Neuronal stem cell (in vitro differentiated cells): ENCODE measurements around the gene BST2.

Experiments used
- DNase-seq: peaks from one replicate; pipeline ENCODE4 v3.0.0-alpha.2; 2013; ENCODE audit warnings: low spot score
- H2AFZ ChIP-seq: one replicate; pipeline ENCODE4 v1.6.1; 2013; ENCODE audit warnings: mild to moderate bottlenecking, low read length, inconsistent platforms
- H2AK5ac ChIP-seq: 2 replicates; pipeline ENCODE4 v1.6.1; 2013; ENCODE audit warnings: low read depth, mild to moderate bottlenecking, inconsistent platforms, low read length, moderate library complexity, mixed read lengths
- H2BK120ac ChIP-seq: 2 replicates; pipeline ENCODE4 v1.6.1; 2013; ENCODE audit warnings: low read depth, mild to moderate bottlenecking, inconsistent platforms, low read length, moderate library complexity, mixed read lengths
- H2BK12ac ChIP-seq: one replicate; pipeline ENCODE4 v1.6.1; 2013; ENCODE audit warnings: low read length, inconsistent platforms
- H2BK15ac ChIP-seq: 2 replicates; pipeline ENCODE4 v1.6.1; 2013; ENCODE audit warnings: mild to moderate bottlenecking, low read length, inconsistent platforms, mixed read lengths
- H2BK5ac ChIP-seq: one replicate; pipeline ENCODE4 v1.6.1; 2013; ENCODE audit warnings: inconsistent platforms, mild to moderate bottlenecking, low read length, moderate library complexity
- H3K14ac ChIP-seq: one replicate; pipeline ENCODE4 v1.6.1; 2013; ENCODE audit warnings: low read length, inconsistent platforms
- H3K18ac ChIP-seq: 2 replicates; pipeline ENCODE4 v1.6.1; 2013; ENCODE audit warnings: low read length, inconsistent platforms
- H3K23ac ChIP-seq: 2 replicates; pipeline ENCODE4 v1.6.1; 2013; ENCODE audit warnings: low read depth, mild to moderate bottlenecking, mixed read lengths, low read length, inconsistent platforms; ENCODE audit not compliant: poor library complexity
- H3K27ac ChIP-seq: replicated peaks from 3 replicates; pipeline ENCODE4 v1.5.1; 2013; ENCODE audit warnings: low read length, inconsistent platforms
- H3K27me3 ChIP-seq, 3 experiments: 2 replicates each; pipeline ENCODE4 v1.6.1; 2013; ENCODE audit warnings: low read length in 3 of 3, mild to moderate bottlenecking in 2 of 3, inconsistent platforms in 1 of 3, low read depth in 1 of 3, mixed read lengths in 1 of 3, moderate library complexity in 1 of 3; ENCODE audit not compliant: control insufficient read depth in 3 of 3, insufficient read depth in 3 of 3
- H3K36me3 ChIP-seq, 2 donors: replicated peaks in 1 of 2; 2 replicates each; pipeline ENCODE4 v1.6.1; 2013; ENCODE audit warnings: low read length in 2 of 2; ENCODE audit not compliant: control insufficient read depth in 2 of 2, insufficient read depth in 2 of 2
- H3K4ac ChIP-seq: 2 replicates; pipeline ENCODE4 v1.6.1; 2013; ENCODE audit warnings: inconsistent platforms, mild to moderate bottlenecking, low read length, moderate library complexity
- H3K4me1 ChIP-seq, 2 donors: 1 replicate in 1 of 2; 2 replicates in 1 of 2; pipeline ENCODE4 v1.6.1; 2013; ENCODE audit warnings: low read length in 2 of 2, low read depth in 1 of 2; ENCODE audit not compliant: control insufficient read depth in 2 of 2, insufficient read depth in 1 of 2
- H3K4me2 ChIP-seq: one replicate; pipeline ENCODE4 v1.6.1; 2013; ENCODE audit warnings: mild to moderate bottlenecking, low read length, inconsistent platforms; ENCODE audit not compliant: insufficient read depth, poor library complexity, severe bottlenecking
- H3K4me3 ChIP-seq, 2 donors: 2 replicates each; pipeline ENCODE4 v1.5.1; 2013; ENCODE audit warnings: low read length in 2 of 2, mild to moderate bottlenecking in 2 of 2, inconsistent platforms in 1 of 2, moderate library complexity in 1 of 2
- H3K79me1 ChIP-seq: one replicate; pipeline ENCODE4 v1.6.1; 2013; ENCODE audit warnings: low read depth, mild to moderate bottlenecking, inconsistent platforms, low read length, moderate library complexity
- H3K9ac ChIP-seq: one replicate; pipeline ENCODE4 v1.6.1; 2013; ENCODE audit warnings: mild to moderate bottlenecking, low read depth, low read length, inconsistent platforms; ENCODE audit not compliant: poor library complexity
- H3K9me3 ChIP-seq, 2 donors: replicated peaks in 1 of 2; 2 replicates each; pipeline versions ENCODE3 to v1.6.1; 2013; ENCODE audit warnings: low read length in 2 of 2, mild to moderate bottlenecking in 2 of 2, inconsistent platforms in 1 of 2, low read depth in 1 of 2, mixed read lengths in 1 of 2, moderate library complexity in 1 of 2; ENCODE audit not compliant: control insufficient read depth in 2 of 2, insufficient read depth in 1 of 2
- H4K8ac ChIP-seq: one replicate; pipeline ENCODE4 v1.6.1; 2013; ENCODE audit warnings: low read depth, mild to moderate bottlenecking, inconsistent platforms, low read length, moderate library complexity
- H4K91ac ChIP-seq: one replicate; pipeline ENCODE4 v1.6.1; 2013; ENCODE audit warnings: low read length, low read depth, mild to moderate bottlenecking, inconsistent platforms; ENCODE audit not compliant: poor library complexity
- WGBS, 2 donors: extraction: QIAGEN DNeasy Blood & Tissue Kit; methylation state at CpG; one replicate each; pipeline ENCODE4 v1.1.7; 2013; ENCODE audit warnings: missing lambda C conversion rate in 2 of 2, mixed read lengths in 1 of 2; ENCODE audit not compliant: insufficient read length in 2 of 2, insufficient replicate concordance in 1 of 2; ENCODE audit errors: extremely low coverage in 2 of 2; 5-methylcytosine and 5-hydroxymethylcytosine counted together

Gene BST2

DNA sequence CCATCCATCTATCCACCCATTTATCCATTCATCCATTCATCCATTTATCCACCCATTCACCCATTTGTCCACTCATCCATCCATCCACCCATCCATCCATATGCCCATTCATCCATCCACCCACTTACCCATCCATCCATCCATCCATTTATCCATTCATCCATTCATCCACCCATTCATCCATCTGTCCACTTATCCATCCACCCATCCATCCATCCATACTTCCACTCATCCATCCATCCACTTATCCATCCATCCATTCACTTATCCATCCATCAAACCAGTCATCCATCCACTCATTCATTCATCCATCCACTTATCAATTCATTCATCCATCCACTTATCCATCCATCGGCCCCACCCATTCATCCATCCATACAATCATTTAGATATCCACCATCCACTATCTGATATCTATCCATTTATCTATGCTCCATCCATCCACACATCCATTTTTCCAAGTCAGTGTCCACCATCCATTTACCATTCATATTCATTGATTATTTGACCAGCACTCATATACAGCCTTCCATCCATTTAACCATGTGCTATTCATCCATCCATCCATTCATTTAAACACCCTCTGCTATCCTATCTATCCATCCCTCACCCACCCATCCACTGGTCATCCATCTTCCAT lies 40.2 kb upstream of the BST2 start:
- H3K4me1 ChIP-seq: peaks cover 0 to 2% of the 10 kb centered on the region in 2 donors
- no peak overlapping the region for H2BK15ac ChIP-seq
- no peak overlapping the region for H3K23ac ChIP-seq
- no peak overlapping the region for H3K27ac ChIP-seq
- H2AK5ac ChIP-seq: no peak overlapping the region
- H3K27me3 ChIP-seq: peaks cover 0 to 11% (median 0%) of the 10 kb centered on the region in 3 experiments
- H3K14ac ChIP-seq: no peak overlapping the region
- no peak overlapping the region for H3K4ac ChIP-seq
- no peak for DNase-seq
- no peak overlapping the region for H3K4me2 ChIP-seq
- no peak overlapping the region for H3K9ac ChIP-seq
- H2BK12ac ChIP-seq: no peak overlapping the region
- no peak overlapping the region for H2AFZ ChIP-seq
- no peaks in the 10 kb centered on the region for H3K9me3 ChIP-seq
- H3K79me1 ChIP-seq: no peaks in the 10 kb centered on the region
- whole genome bisulfite sequencing, 2 donors: 100% methylated on average over 1 of the region's 1 CpG; no CpG with 5 or more reads in 1 of the 2 donors
- no peak overlapping the region for H2BK5ac ChIP-seq
- no peak overlapping the region for H3K18ac ChIP-seq
- no peak overlapping the region for H3K4me3 ChIP-seq
- no peak overlapping the region for H2BK120ac ChIP-seq
- no peak overlapping the region for H4K8ac ChIP-seq
- H3K36me3 ChIP-seq: no peaks in the 10 kb centered on the region
- H4K91ac ChIP-seq: no peak overlapping the region

DNA sequence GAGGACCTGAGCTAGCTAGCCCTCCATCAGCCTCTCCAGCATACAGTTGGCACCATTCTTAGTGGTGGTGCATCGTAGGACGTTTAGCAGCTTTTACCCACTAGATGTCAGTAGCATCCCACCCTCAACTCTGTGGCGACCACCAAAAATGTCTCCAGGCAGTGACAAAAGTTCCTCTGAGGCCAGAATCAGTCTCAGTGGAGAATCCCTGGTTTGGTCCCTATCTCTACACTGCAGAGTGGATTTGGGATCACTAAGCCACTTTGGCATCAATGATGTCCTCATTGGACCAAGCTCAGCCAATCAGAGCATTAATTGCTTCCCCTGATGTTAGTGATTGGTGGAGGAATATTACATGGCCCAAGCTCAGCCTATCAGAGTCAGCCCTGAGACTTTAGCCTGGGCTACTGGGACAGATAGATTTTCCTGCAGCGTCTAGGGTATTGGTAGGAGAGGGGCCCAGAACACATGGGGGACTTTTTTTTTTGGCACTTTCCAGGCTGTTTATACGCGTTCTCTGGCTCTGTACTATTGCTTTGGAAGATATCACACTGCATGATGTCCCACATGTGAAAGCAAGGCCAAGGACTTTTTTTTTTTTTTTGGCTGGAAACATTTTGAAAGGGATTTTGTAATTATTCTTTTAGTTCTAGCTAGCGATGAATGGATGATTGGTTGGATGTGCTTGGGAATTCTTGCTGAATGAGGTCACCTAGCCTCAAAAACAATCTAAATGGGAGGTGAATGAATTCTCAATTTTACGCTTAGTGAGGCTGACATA lies 36.0 kb upstream of the BST2 start:
- no peak overlapping the region for H3K4me3 ChIP-seq
- no peak overlapping the region for H2BK12ac ChIP-seq
- H3K4ac ChIP-seq: no peak overlapping the region
- no peak overlapping the region for H4K91ac ChIP-seq
- no peak for DNase-seq
- no peak overlapping the region for H3K14ac ChIP-seq
- no peak overlapping the region for H2BK15ac ChIP-seq
- no peaks in the 10 kb centered on the region for H3K27me3 ChIP-seq
- H2AFZ ChIP-seq: no peak overlapping the region
- no peak overlapping the region for H4K8ac ChIP-seq
- H3K36me3 ChIP-seq: no peaks in the 10 kb centered on the region
- no peaks in the 10 kb centered on the region for H3K4me1 ChIP-seq
- no peaks in the 10 kb centered on the region for H3K9me3 ChIP-seq
- H2AK5ac ChIP-seq: no peak overlapping the region
- WGBS, 2 donors: no CpG with 5 or more reads among the region's 8 CpGs
- no peak overlapping the region for H3K4me2 ChIP-seq
- no peak overlapping the region for H3K9ac ChIP-seq
- H2BK120ac ChIP-seq: no peak overlapping the region
- no peak overlapping the region for H3K27ac ChIP-seq
- H3K18ac ChIP-seq: no peak overlapping the region
- no peak overlapping the region for H3K23ac ChIP-seq
- no peak overlapping the region for H2BK5ac ChIP-seq
- H3K79me1 ChIP-seq: no peaks in the 10 kb centered on the region

DNA sequence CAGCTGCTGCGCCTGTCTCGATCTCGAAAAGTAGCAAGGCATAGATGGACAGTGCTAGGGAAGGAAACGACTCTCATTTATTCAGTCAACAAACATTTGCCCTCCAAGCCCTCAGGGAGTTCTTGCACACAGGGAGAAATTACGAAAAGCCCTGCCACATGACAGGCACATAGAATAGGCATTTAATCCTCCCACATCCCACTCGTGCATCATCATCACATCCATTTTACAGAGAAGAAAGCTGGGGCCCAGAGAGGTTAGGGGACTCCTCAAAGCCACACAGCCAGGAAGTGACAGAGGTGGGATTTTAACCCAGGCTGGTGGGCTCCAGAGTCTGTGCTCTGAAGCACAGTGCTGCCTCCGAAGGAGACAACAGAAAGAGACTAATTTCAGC lies 31.4 kb upstream of the BST2 start:
- no peak overlapping the region for H2BK120ac ChIP-seq
- H2BK5ac ChIP-seq: no peak overlapping the region
- no peak overlapping the region for H3K4me3 ChIP-seq
- no peak overlapping the region for H3K4ac ChIP-seq
- no peak overlapping the region for H4K91ac ChIP-seq
- H4K8ac ChIP-seq: no peak overlapping the region
- H2AFZ ChIP-seq: no peak overlapping the region
- H3K9me3 ChIP-seq: peaks cover 0 to 3% of the 10 kb centered on the region in 2 donors
- no peak overlapping the region for H3K9ac ChIP-seq
- H3K14ac ChIP-seq: no peak overlapping the region
- H3K27me3 ChIP-seq: no peaks in the 10 kb centered on the region
- WGBS, 2 donors: no CpG with 5 or more reads among the region's 7 CpGs
- no peak overlapping the region for H2AK5ac ChIP-seq
- peaks cover 3% of the 10 kb centered on the region for H3K79me1 ChIP-seq
- no peaks in the 10 kb centered on the region for H3K4me1 ChIP-seq
- no peak overlapping the region for H3K23ac ChIP-seq
- H2BK12ac ChIP-seq: no peak overlapping the region
- H3K4me2 ChIP-seq: no peak overlapping the region
- H3K18ac ChIP-seq: no peak overlapping the region
- no peak overlapping the region for H3K27ac ChIP-seq
- H3K36me3 ChIP-seq: peaks cover 0 to 3% of the 10 kb centered on the region in 2 donors
- DNase-seq: no peak
- no peak overlapping the region for H2BK15ac ChIP-seq

DNA sequence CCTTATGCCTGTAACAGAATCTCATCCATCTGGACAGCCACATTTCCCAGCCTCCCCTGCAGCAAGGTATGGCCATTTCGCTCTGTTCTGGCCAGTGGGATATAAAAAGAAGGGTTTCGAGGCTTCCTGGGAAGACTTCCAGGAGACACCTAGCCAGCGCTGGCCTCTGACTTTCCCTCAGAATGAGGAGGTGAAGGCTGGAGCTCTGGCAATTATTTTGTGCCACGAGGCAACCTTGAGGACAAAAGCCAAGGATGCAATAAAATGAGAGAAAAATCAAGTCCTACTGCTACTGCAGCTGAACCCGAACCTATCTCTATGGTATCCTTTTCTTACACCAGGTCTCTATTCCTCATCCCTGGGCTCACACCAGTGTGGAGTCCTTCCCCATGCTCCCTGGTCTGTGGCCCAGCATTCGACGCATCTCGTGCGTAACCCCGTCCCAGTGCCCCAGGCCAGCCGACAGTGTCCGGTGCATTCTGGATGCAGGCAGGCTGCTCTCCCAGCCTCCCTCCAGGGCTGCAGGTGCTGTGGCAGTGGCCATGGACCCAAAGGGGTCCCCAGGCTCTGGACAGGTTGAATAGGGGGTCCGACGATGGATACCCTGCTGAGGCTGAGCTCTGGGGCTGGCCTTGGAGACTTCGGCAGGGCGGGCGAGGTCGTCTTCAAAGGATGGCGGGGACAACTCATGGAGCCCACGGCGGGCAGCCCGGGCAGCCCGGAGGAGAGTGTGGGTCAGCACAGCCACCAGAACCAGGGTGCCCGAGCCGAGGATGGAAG lies 30.9 kb upstream of the BST2 start:
- Histone ChIP-seq H2AK5ac (no peak overlapping the region), H3K27me3 (no peaks in the 10 kb centered on the region), H3K23ac (peak overlapping the region; percentile 51), H2BK5ac (no peak overlapping the region), H2BK12ac (no peak overlapping the region), H3K4me1 (no peaks in the 10 kb centered on the region), H3K79me1 (peaks cover 3% of the 10 kb centered on the region), H3K4ac (no peak overlapping the region), H2BK120ac (peak overlapping the region; percentile 42), H4K91ac (no peak overlapping the region), H3K36me3 (peaks cover 0 to 3% of the 10 kb centered on the region in 2 donors), H3K4me2 (no peak overlapping the region), H3K18ac (no peak overlapping the region), H3K27ac (no peak overlapping the region), H2AFZ (no peak overlapping the region), H2BK15ac (no peak overlapping the region), H4K8ac (no peak overlapping the region), H3K9ac (no peak overlapping the region), H3K4me3 (no peak overlapping the region), H3K9me3 (peaks cover 0 to 3% of the 10 kb centered on the region in 2 donors), H3K14ac (no peak overlapping the region)
- WGBS, 2 donors: no CpG with 5 or more reads among the region's 25 CpGs
- DNase-seq: no peak
